ENCODE measurements around the gene MST1R.
A peak's percentile ranks its signal among the peaks of the same experiment; 100 is the strongest.

The MST1R gene

DNA sequence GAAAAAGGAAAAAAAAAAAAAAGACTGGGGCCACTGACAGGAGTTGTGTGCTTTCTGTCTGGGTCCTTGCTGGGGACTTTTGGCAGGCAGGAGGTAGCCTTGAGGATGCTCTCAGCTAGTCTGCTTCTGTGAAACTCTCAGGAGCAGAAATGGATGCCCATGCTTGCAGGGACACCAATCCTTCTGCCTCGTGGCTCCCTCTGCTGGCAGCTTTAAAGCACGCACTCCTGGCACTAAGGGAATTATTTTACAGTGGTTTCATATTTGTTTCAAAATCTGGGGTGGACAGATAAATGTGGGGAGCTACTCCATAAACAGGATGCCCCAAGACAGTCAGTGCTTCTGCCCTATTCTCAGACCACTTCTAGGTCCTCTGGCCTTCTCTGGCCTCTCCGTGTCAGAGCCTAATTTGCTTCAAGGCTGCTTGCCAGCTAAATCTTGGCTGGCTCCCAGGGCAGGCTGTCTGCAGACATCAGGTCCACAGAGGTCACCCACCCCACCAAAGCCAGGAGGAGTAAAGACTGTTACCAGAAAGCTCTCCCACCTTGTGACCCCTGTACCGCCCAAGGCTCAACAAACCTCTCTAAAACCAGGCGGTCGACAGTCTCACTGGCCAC lies 64.4 kb downstream of the MST1R start:
- DNase-seq (ENCODE audit: low read depth): peak; percentile 38

Data from HS-27A (cell line).